Left colon (tissue), 2 donors: ENCODE data around the gene SDC3. TPM values are rescaled to one million over a fixed set of nuclear protein-coding genes. Genes with fewer than 3 reads are reported as not detected.
"Not testable (repeated sequence)": the region's sequence is repeated elsewhere in the genome, so short reads cannot be mapped to it uniquely, and the experiment has no call there.

ENCODE experiments used
- ATAC-seq: fragments of 200-7000 bp; cut with Tn5 transposase; one replicate; pipeline ENCODE4 v1.9.1; 2020; ENCODE audit warnings: mild to moderate bottlenecking, moderate library complexity
- DNase-seq, 2 donors: peaks; one replicate each; pipeline ENCODE4 v3.0.0-alpha.2; 2020
- intact Hi-C, 2 donors: fragments of 100-400 bp; cut with DNase I in 1 of 2; cut with micrococcal nuclease in 1 of 2; formaldehyde crosslinking; loops; one replicate each; pipeline versions ENCODE4 v1.11.2 to v1.14.0; 2022; cut with DNase I, micrococcal nuclease
- total RNA-seq, 2 donors: library from RNA; stranded (reverse); fragmentation: NEBNext Ultra II Directional; extraction: Animal tissue kit (Norgen Biotek cat#: 25700); gene quantifications; one replicate each; pipeline ENCODE4 v1.2.1, GENCODE V29; 2021
- donor health status: DM: no; HTN: no; CAD: no.
- donor health status: DM: yes; HTN: yes; CAD: no.

The SDC3 gene
- total RNA-seq, 2 donors from 2014 or later: 6.5 to 18.0 TPM

DNA sequence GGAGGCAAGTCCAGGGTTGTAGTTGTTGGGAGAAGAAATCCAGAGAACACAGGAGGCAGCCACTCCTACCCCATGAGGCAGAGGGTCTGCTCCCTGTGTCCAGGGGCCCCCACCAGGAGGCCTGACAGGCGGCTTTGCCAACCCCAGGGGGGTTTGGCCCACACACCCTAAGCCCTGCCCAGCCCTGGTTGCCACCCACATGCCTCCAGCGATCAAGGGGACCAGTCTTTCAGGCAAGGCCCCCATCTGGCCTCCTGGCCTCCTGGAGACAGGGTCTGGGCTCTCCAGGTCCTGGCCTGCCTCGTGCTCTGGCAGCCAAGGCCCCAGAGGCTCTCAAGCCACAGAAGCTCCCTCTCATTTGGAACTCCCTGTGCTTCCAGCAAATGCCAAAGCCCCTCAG lies 38.5 kb downstream of the SDC3 start:
- no peak for DNase-seq
- intact Hi-C loops: no loop called here
- no peak for ATAC-seq

- DNase-seq (no peak), ATAC-seq (no peak)
- intact Hi-C loops: no loop called here
These were observed 39.6 kb downstream of the SDC3 start for GRCh38 chr1:30868833-30869435.

- ATAC-seq, DNase-seq, intact Hi-C loops: not testable (repeated sequence)
These were observed 40.5 kb downstream of the SDC3 start for GRCh38 chr1:30868057-30868456.

DNA sequence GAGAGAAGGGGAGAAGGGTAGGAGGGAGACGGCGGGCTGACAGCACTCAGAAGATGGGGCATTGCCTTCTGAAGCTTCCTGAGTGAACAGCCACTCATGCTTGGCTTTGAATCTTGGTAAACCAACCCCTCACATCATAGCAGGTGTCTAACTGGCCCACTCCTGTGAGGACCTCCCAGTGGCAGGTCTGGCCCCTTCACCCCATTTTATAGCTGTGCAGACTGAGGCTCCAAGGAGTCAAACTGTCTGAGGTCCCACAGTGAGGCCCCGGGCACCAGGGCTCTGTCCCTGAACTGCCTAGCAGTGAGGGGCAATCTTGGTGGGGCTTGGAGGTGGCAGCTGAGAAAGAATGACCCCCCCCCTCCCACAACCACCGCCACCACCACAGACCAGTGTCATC lies 41.0 kb downstream of the SDC3 start:
- no peak for DNase-seq
- intact Hi-C loops: no loop called here
- no peak for ATAC-seq

- no peak for DNase-seq
These were observed 42.0 kb downstream of the SDC3 start for GRCh38 chr1:30866594-30866993.

GRCh38 chr1:30864681-30865080 lies 43.9 kb downstream of the SDC3 start:
- intact Hi-C loops: no loop called here
- DNase-seq (no peak), ATAC-seq (no peak)

More at GRCh38 chr1:30866594-30866993, 42.0 kb downstream of the SDC3 start:
- intact Hi-C loops: no loop called here
- no peak for ATAC-seq

DNA sequence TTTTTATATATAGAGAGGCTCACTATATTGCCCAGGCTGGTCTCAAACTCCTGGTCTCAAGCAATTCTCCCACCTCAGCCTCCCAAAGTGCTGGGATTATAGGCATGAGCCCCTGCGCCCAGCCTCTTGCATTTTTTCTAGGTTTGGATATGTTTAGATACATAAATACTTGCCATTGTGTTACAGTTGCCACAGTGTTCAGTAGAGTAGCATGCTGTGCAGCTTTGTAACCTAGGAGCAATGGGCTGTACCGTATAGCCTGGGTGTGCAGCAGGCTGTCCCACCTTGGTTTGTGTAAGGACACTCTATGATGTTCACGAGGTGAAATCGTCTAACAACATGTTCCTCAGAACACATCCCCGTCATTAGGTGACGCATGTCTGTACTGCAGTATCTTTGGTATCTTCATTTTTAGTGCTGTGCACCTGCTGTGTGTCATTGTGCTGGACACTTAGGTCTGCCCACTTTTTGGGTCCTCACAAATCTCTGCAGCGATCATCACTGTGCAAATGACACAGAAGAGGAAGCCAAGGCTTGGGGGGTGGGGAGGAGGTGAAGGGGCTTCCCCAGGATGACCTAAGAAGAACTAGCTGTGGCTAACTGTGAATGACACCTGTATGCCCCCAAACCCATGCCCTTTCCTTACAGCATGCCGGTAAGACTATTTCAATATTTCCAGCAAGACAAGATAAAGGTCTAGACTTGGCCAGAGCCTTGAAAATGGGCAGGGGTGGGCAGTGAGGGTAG lies 44.5 kb downstream of the SDC3 start:
- intact Hi-C loops: no loop called here
- ATAC-seq (no peak), DNase-seq (no peak)

DNA sequence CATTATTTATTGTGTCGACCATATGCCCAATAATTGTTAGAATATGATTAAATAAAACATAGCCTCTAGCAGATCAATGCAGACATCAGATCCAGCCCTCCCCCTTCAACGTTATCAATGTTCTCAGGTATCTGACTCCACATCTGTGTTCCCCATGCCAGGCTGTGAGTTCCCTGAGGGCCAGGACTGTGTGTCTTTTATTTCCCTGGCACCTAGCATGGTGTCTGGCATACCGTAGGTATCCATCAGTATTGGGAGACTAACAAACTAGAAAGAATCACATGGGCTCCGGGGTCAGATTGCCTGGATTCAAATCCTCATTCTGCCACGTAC lies 48.3 kb downstream of the SDC3 start:
- ATAC-seq (no peak), DNase-seq (no peak)
- intact Hi-C loops: no loop called here

GRCh38 chr1:30857964-30858363 lies 50.6 kb downstream of the SDC3 start:
- DNase-seq: no peak
- intact Hi-C loops: no loop called here
- ATAC-seq: no peak

DNA sequence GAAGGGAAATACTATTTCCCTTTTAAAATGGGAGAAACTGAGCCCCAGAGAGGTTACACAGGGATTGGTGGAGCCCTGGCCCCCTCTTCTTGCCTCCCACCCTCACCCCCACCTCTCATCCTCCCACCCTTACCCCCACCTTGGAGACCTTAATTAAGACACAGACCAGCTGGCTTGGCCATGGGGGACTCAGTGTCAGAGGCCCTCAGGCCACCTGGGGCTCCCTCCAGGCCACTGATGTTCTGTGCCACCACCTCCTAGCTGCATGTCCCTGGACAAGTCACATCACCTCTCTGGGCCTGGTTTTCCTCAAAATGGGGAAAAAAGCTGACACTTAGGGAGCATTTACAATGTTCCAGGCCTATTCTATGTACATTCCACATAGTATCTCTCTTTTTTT lies 51.5 kb downstream of the SDC3 start:
- ATAC-seq (no peak), DNase-seq (no peak)
- intact Hi-C loops: no loop called here

DNA sequence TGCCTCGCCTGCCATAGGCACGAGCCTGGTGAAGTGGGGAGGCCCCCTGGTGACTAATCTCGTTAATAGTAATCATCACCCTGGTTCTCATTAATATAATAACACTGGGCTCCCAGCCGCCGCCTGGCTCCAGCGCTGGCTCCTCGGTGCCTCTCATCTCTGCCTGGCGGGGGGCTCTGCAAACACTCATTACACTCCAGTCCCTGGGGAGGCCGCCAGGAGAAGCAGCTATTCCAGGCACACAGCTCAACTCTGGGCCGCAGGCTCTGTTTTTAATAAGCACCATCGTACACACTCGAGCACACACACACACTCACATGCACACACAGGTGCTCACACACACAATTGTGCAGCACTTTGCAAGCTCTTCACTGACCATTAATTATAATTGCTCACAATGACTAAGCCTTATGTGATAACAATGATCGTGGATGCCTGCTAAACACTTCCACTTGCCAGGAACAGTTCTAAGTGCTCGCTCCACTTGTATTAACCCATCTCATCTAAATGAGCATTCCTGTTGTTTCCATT lies 52.2 kb downstream of the SDC3 start:
- intact Hi-C loops: no loop called here
- DNase-seq: no peak
- ATAC-seq: no peak

DNA sequence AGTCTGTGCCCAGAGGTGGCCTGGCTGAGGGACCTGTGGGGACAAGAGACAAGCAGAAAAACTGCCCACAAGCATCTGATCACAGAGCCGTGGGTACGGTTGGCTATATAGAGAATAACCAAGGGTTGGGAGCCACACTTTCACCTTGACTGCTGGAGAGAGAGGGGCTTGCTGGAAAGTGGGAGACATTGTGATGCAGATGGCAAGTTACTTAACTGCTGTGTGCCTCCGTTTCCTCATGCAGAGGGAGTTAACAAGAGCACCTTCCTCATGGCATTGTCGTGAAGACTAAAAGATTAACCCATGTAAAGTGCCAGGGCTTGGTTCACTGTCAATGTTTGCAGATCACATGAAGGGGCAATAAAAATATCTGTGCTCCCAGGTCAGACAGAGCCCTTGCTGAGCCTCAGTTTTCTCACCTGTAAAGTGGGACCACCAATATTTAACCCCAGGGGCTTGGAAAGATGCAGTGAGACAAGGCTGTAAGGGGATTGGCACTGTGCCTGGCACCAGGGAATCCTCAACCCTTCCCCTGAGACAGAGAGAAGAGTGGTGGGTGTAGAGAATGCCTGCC lies 52.8 kb downstream of the SDC3 start:
- intact Hi-C loops: no loop called here
- ATAC-seq (no peak), DNase-seq (no peak)

DNA sequence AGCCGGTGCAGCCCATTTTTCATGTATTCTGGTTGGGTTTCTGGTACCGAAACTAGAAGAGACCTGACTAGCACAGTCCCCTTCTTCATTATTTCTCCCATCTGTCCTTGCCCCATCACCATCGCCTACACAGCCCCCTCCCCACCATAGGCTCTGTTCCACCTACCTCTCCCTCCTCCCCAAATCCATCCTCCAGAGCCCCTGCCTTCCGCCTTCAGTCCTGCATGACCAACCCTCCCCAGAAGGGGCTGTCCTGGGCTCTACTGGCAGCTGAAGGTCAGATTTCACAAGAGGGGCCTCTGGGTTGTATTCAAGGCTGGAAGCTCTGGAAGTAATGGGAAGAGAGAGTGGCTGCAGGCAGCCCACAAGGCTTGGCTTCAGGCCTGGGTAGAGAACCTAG lies 55.2 kb downstream of the SDC3 start:
- ATAC-seq: no peak
- intact Hi-C loops: no loop called here

DNA sequence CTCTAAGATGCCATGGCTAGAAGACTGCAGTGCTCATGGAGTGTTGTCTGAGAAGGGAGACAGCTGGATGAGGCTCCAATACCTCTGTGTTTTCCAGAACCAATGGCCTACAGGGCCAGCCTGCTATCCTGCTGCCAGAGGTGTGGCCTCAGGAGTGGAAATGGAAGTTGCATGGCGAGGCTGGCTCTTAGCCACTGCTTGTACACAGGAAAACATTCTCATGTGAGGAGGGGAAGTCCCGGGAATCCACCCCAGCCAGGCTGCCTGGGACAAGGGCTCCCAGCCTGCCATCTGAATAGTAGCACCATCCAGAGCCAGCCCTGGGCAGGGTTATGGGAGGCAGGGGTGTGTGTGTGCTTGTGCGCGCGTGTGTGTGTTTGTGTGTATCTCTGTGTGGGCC lies 56.5 kb downstream of the SDC3 start:
- intact Hi-C loops: no loop called here
- DNase-seq: peak; percentile 65 to 73

More for the DNA sequence above, 55.2 kb downstream of the SDC3 start:
- no peak for DNase-seq

DNA sequence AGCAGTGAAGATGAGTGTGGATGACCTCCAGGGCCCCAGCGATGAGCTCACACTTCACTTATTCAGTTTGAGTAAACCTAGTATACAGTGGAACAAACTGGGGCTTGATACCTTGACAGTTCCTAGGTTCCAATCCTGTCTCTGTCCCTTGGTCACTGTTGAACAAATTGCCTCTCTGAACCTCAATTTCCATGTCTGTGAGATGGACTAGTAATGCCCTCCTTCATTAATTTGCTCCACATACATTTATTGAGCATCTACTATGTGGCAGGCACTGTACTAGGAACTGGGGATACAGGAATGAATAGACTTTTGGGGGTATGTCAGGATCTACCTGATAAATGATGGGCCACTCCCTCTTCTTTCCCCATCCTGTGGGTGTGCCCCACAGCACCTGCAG lies 57.3 kb downstream of the SDC3 start:
- no peak for DNase-seq
- intact Hi-C loops: no loop called here
- no peak for ATAC-seq

More for the DNA sequence above, 56.5 kb downstream of the SDC3 start:
- ATAC-seq: peak; percentile 74

- ATAC-seq (no peak), DNase-seq (no peak)
- intact Hi-C loops: no loop called here
These were observed 58.0 kb downstream of the SDC3 start for GRCh38 chr1:30850607-30851006.

GRCh38 chr1:30848130-30848529 lies 60.4 kb downstream of the SDC3 start:
- DNase-seq (no peak), ATAC-seq (no peak)
- intact Hi-C loops: no loop called here

DNA sequence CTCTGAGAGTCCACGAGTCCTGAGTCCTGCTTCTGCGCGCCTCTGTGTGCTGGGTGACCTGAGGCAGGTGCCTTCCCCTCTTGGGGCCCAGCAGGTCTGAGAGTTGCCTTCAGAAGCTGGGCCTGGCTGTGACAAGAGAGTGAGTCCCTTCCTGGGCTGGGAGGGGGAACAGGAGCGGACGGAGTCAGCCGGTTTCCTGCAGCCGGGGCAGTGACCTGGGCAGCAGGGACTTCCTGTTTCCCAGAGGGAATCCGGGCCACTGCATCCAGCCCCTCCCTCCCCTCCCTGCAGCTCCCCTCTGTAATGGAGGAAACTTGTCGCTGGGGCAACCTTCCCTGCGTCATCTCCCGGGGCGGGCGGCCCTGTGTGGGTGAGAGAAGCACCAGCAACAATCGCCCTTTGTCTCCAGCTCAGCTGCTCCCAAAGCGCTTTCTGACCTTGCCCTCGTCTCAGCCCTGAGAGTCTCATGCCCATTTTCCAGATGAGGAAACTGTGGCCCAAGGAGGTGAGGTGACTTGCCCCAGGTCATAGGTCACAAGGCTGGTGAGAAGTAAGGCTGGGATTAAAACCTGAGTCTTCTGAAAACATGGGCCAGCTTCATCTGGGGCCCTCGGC lies 61.1 kb downstream of the SDC3 start:
- intact Hi-C loops: no loop called here
- ATAC-seq (peak; percentile 89), DNase-seq (peak; percentile 74 to 88)

- intact Hi-C loops: no loop called here
- no peak for ATAC-seq
- no peak for DNase-seq
These were observed 62.0 kb downstream of the SDC3 start for GRCh38 chr1:30846587-30846986.

- ATAC-seq: no peak
- intact Hi-C loops: no loop called here
- DNase-seq: no peak
These were observed 62.7 kb downstream of the SDC3 start for GRCh38 chr1:30845904-30846290.
